Forelimb muscle (tissue), 1 donor: Measurements from ENCODE around the gene AARSD1. TPM values are rescaled to one million over a fixed set of nuclear protein-coding genes. Genes with fewer than 3 reads are reported as not detected.
"Not testable (repeated sequence)": the region's sequence is repeated elsewhere in the genome, so short reads cannot be mapped to it uniquely, and the experiment has no call there.

Source experiments
- DNase-seq: peaks from one replicate; pipeline ENCODE4 v3.0.0-alpha.2; 2013; ENCODE audit warnings: low read depth
- polyA plus RNA-seq: library from polyadenylated mRNA; unstranded; fragments of 120-200 nt; gene quantifications from one replicate; pipeline ENCODE4 v1.2.1, GENCODE V29; 2013; ENCODE audit not compliant: insufficient read length

Gene AARSD1
- polyA plus RNA-seq, 1 donor = 61.8 TPM

DNA sequence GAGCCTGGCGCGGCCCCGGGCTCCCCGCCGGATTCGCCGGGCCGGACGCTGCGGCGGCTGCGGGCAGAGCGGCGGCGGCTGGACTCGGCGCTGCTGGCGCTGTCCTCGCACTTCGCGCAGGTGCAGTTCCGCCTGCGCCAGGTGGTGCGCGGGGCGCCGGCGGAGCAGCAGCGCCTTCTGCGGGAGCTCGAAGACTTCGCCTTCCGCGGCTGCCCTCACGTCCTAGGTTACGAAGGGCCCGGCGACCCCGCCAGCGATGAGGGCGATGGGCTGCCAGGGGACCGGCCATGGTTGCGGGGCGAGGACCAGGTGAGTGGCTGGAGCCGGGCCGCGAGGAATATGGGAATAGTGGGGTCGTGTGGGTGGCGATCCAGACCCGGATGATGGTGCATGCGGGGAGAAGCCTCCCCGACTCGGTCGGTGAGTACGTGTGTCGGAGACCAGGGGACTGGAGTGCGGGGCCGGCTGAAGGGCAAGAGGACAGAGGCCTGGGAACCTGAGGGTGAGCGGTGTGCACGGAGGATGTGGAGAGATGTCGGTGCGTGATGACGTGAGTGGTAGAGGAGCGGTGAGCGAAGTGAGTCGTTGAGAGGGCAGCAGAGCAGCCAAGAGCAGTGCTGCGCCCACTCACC is 16.6 kb upstream of the AARSD1 start:
- no peak for DNase-seq

GRCh38 chr17:42980274-42980765 is 16.1 kb upstream of the AARSD1 start, which contains the start of gene RUNDC1:
TSS of gene RUNDC1 (plus strand) at chr17:42980565. CDS start at chr17:42980577, 12 bp downstream.
- no peak for DNase-seq

GRCh38 chr17:42979511-42980273 is 15.4 kb upstream of the AARSD1 start, which contains the start of gene PTGES3L:
TSS of gene PTGES3L (minus strand) at chr17:42980080. CDS start at chr17:42980053, 27 bp downstream.
- no peak for DNase-seq

DNA sequence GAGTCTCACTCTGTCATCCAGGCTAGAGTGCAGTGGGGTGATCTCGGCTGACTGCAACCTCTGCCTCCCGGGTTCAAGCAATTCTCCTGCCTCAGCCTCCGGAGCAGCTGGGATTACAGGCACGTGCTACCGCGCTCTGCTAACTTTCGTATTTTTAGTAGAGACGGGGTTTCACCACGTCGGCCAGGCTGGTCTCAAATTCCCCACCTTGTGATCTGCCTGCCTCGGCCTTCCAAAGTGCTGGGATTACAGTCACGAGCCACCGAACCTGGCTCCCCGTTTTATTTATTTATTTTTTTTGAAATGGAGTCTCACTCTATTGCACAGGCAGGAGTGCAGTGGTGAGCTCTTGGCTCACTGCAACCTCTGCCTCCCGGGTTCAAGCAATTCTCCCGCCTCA is 11.4 kb upstream of the AARSD1 start:
- not testable (repeated sequence) for DNase-seq

DNA sequence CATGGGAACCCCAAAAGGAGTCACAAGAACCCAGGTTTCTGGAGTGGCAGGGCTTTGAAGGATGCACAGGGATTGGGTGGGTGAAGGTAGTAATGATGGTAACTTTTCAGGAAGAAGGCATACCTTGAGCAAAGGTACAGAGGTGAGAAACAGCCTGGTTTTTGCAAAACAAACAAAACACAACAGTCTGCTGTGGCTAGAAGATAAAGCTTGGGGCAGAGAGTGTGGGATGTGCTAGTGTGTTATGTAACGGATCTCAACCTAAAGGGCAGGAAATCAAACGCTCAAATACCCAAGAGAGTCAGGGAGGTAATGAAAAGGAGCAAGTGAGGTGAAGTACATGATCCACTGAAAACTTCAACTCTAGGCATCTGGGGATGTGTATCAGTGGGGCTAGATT is 11.0 kb upstream of the AARSD1 start:
- no peak for DNase-seq

- DNase-seq = not testable (repeated sequence)
Measured at GRCh38 chr17:42973323-42973722, 9.1 kb upstream of the AARSD1 start.

DNA sequence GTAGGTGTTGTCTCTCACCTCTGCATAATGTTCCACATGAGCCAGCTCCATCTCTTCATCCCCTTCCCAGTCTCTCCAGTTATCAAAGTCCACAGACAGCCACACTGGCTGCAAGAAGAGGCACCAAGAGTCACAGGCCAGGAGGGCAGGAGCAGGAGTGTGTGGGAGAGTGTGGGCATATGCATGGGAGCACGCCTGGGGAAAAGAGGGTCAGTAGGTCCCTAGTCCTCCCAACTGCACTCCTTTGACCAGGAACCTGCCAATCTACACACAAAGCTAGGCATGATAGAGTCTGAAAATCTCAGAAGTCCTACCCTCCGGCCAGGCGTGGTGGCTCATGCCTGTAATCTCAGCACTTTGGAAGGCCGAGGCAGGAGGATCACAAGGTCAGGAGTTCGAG is 7.3 kb upstream of the AARSD1 start:
- no peak for DNase-seq

- DNase-seq = no peak
Measured at GRCh38 chr17:42969001-42969581, 4.8 kb upstream of the AARSD1 start.

GRCh38 chr17:42967925-42968324 is 3.7 kb upstream of the AARSD1 start:
- DNase-seq = no peak

DNA sequence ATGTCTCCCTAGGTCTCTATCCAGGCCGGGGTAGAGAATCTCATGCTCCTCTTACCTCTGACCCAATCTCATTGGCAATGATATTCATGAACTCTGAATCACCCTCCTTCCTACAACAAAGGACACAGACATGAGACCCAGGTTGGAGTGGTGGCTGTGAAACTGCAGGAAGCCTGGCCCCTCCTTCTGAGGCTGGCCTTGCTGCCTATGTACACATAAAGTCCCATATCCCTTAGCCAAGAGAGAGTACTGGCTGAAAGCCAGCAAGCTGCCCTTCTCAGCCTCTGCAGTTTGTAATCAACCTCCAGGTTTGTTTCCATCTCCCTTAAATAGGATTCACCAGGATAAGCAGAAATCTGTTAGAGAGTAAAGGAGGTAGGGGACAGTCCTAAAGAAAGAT is 10.6 kb downstream of the AARSD1 start:
- DNase-seq = no peak

- no peak for DNase-seq
Measured at GRCh38 chr17:42950044-42950783, 14.0 kb downstream of the AARSD1 start.

- no peak for DNase-seq
Measured at GRCh38 chr17:42946812-42947211, 17.4 kb downstream of the AARSD1 start.

DNA sequence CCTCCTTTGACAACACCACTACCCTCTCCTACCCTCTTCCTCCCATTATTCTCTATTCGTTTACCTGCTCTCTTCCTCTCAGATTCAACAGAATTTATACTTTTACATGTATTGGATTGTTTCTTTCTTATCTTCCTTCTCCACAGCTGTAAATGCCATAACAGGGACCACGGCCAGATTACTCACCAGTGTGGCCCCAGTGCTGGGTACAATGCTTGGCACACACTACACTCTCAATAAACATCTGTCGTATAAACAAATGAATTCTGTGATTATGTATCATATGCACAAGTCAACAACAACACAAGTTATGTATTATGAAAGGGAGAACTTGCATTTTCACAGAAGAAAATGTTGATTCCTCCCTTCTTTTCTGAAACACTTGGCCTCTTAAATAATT is 20.0 kb downstream of the AARSD1 start:
- DNase-seq = no peak

GRCh38 chr17:42937712-42938596 is 26.3 kb downstream of the AARSD1 start:
- DNase-seq = no peak

GRCh38 chr17:42929497-42929844 is 34.8 kb downstream of the AARSD1 start:
- no peak for DNase-seq

- no peak for DNase-seq
Measured at GRCh38 chr17:42928714-42929496, 35.3 kb downstream of the AARSD1 start.

GRCh38 chr17:42924891-42925290 is 39.4 kb downstream of the AARSD1 start:
- DNase-seq = no peak

- DNase-seq = not testable (repeated sequence)
Measured at GRCh38 chr17:42923472-42923871, 40.8 kb downstream of the AARSD1 start.

- no peak for DNase-seq
Measured at GRCh38 chr17:42922294-42922693, 42.0 kb downstream of the AARSD1 start.

DNA sequence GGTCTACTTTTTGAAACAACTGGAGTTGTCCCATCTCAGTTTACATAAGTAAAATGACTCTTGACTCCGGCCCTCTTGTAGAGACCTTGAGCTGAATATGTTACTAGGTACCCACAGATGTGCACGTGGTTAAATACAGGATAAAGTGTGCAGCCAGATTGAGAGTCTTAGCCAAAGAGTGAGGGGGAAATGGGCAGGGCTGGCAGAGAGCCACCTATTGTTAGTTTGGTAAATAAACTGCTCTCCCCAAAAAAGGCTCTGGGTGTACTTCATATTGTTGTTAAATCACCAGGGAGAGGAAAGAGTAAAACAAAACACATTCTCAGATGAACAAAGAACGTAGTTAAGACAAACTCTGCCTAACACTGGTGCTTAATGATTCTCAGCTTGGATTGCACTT is 43.3 kb downstream of the AARSD1 start:
- no peak for DNase-seq
